Neural progenitor cell (in vitro differentiated cells): Measurements from ENCODE around the gene ADAT1.

Experiments used
- CTCF ChIP-seq: fragments of 200-600 bp; sonication (generic); IDR thresholded peaks from 2 replicates; pipeline ENCODE4 v1.5.1; 2017; ENCODE audit warnings: antibody characterized with exemption, mild to moderate bottlenecking
- EZH2 ChIP-seq: fragments of 200-600 bp; sonication (generic); IDR thresholded peaks from 2 replicates; pipeline ENCODE4 v1.6.1; 2017; ENCODE audit warnings: antibody characterized with exemption, mild to moderate bottlenecking, moderate library complexity

- TF ChIP-seq CTCF (no peak), EZH2 (no peak)
Measured at GRCh38 chr16:75567911-75568310, 55.2 kb downstream of the ADAT1 start.
